GM18511 (cell line): ENCODE measurements around the gene PLD6.
A peak's percentile ranks its signal among the peaks of the same experiment; 100 is the strongest.

ENCODE experiments used
- ATAC-seq: cut with Tn5 transposase; IDR thresholded peaks from one replicate; pipeline ENCODE4 v1.9.1; 2021; ENCODE audit warnings: mild to moderate bottlenecking, moderate library complexity; ENCODE audit not compliant: unreplicated experiment

The PLD6 gene

GRCh38 chr17:17227608-17228520 lies 21.7 kb upstream of the PLD6 start:
- ATAC-seq: no peak

GRCh38 chr17:17226451-17227265 lies 20.5 kb upstream of the PLD6 start:
- ATAC-seq: no peak

GRCh38 chr17:17225901-17226300 lies 19.8 kb upstream of the PLD6 start:
- ATAC-seq: no peak

GRCh38 chr17:17224137-17224536 lies 18.0 kb upstream of the PLD6 start:
- no peak for ATAC-seq

GRCh38 chr17:17223736-17224135 lies 17.6 kb upstream of the PLD6 start:
- no peak for ATAC-seq

GRCh38 chr17:17221329-17221728 lies 15.2 kb upstream of the PLD6 start:
- no peak for ATAC-seq

GRCh38 chr17:17220529-17220928 lies 14.4 kb upstream of the PLD6 start:
- no peak for ATAC-seq

GRCh38 chr17:17217995-17218394 lies 11.9 kb upstream of the PLD6 start:
- no peak for ATAC-seq

- ATAC-seq: no peak
These were observed 10.6 kb upstream of the PLD6 start for GRCh38 chr17:17216776-17217175.

- ATAC-seq: no peak
These were observed 10.1 kb upstream of the PLD6 start for GRCh38 chr17:17216236-17216635.

- ATAC-seq: no peak
These were observed 9.4 kb upstream of the PLD6 start for GRCh38 chr17:17215575-17215974.

GRCh38 chr17:17214646-17215436 lies 8.7 kb upstream of the PLD6 start:
- ATAC-seq: no peak

- ATAC-seq: no peak
These were observed 7.6 kb upstream of the PLD6 start for GRCh38 chr17:17213775-17214174.

- no peak for ATAC-seq
These were observed 1.9 kb upstream of the PLD6 start for GRCh38 chr17:17207998-17208397.

- no peak for ATAC-seq
These were observed 791 bp upstream of the PLD6 start for GRCh38 chr17:17206913-17207335.

GRCh38 chr17:17205368-17206123 lies 587 bp downstream of the PLD6 start:
- peak; percentile 54 for ATAC-seq

- ATAC-seq: no peak
These were observed 1.4 kb downstream of the PLD6 start for GRCh38 chr17:17204635-17205231.

- ATAC-seq: no peak
These were observed 2.0 kb downstream of the PLD6 start for GRCh38 chr17:17204041-17204591.

- no peak for ATAC-seq
These were observed 2.9 kb downstream of the PLD6 start for GRCh38 chr17:17203173-17203730.
